Prostate gland (tissue), 2 donors: ENCODE results near the gene TIMP2. TPM values are rescaled to one million over a fixed set of nuclear protein-coding genes. Genes with fewer than 3 reads are reported as not detected.

ENCODE experiments used
- DNase-seq: peaks from one replicate; pipeline ENCODE4 v3.0.0-alpha.2; 2019; ENCODE audit warnings: low spot score
- H3K27ac ChIP-seq, 2 donors: fragments of 200-600 bp; sonication (generic); 2 replicates each; pipeline ENCODE4 v1.5.1; 2017 to 2019
- H3K27me3 ChIP-seq: fragments of 200-600 bp; sonication (generic); replicated peaks from 2 replicates; pipeline ENCODE4 v1.5.1; 2019; ENCODE audit not compliant: insufficient read depth
- H3K36me3 ChIP-seq, 2 donors: fragments of 200-600 bp; sonication (generic); 1 replicate in 1 of 2; 2 replicates in 1 of 2; pipeline versions ENCODE4 v1.5.1 to v1.8.1; 2017 to 2019
- H3K4me1 ChIP-seq: fragments of 200-600 bp; sonication (generic); replicated peaks from 2 replicates; pipeline ENCODE4 v1.5.1; 2019
- H3K4me3 ChIP-seq, 2 donors: fragments of 200-600 bp; sonication (generic); 2 replicates each; pipeline ENCODE4 v1.5.1; 2017 to 2019
- H3K9me3 ChIP-seq: fragments of 200-600 bp; sonication (generic); 2 replicates; pipeline ENCODE4 v1.5.1; 2017
- CTCF ChIP-seq, 4 experiments: fragments of 200-600 bp in 2 of 4; fragments of 450-650 bp in 2 of 4; sonication (generic) in 2 of 4; IDR thresholded peaks; 1 replicate in 3 of 4; 2 replicates in 1 of 4; pipeline ENCODE4 v1.5.1; 2016 to 2019; ENCODE audit warnings: antibody characterized with exemption in 4 of 4, mild to moderate bottlenecking in 2 of 4, moderate library complexity in 2 of 4
- POLR2A ChIP-seq: fragments of 450-650 bp; IDR thresholded peaks from one replicate; pipeline ENCODE4 v1.6.1; 2016; ENCODE audit warnings: antibody characterized with exemption, mild to moderate bottlenecking
- POLR2AphosphoS5 ChIP-seq: sonication (generic); formaldehyde crosslinking; IDR thresholded peaks from one replicate; pipeline ENCODE4 v1.6.1; 2017; ENCODE audit warnings: antibody characterized with exemption
- WGBS: methylation state at CpG from one replicate; pipeline ENCODE4 v1.1.5; 2018; 5-methylcytosine and 5-hydroxymethylcytosine counted together
- intact Hi-C: fragments of 100-400 bp; cut with DNase I; formaldehyde crosslinking; loops from one replicate; pipeline ENCODE4 v1.14.2; 2022
- total RNA-seq, 2 donors: library from RNA; depleted of rRNA; stranded (reverse); fragments of >200 nt; gene quantifications; one replicate each; pipeline ENCODE4 v1.1.0, GENCODE V29; 2016

Gene TIMP2
- total RNA-seq, 2 donors from 2014 or later, result 54.5 to 500 TPM

GRCh38 chr17:78819402-78819801 lies 105.8 kb downstream of the TIMP2 start:
- TF ChIP-seq POLR2AphosphoS5 (no peak), POLR2A (no peak), CTCF (IDR thresholded peaks at IDR 0.05) (no peak)
- no peak for DNase-seq
- Histone ChIP-seq H3K36me3 (peaks cover 8 to 9% of the 10 kb centered on the region in 2 donors), H3K4me1 (no peaks in the 10 kb centered on the region), H3K4me3 (no peak overlapping the region), H3K27me3 (no peaks in the 10 kb centered on the region), H3K27ac (peak overlapping the region in 1 of 2 donors; percentile 7), H3K9me3 (no peaks in the 10 kb centered on the region)
- intact Hi-C loops, result no loop called here
- WGBS, result 75% methylated on average over 8 of the region's 8 CpGs

GRCh38 chr17:78818932-78819331 lies 106.3 kb downstream of the TIMP2 start:
- intact Hi-C loops, result no loop called here
- no peaks in the 10 kb centered on the region for H3K4me1 ChIP-seq
- no peak overlapping the region for H3K27ac ChIP-seq
- WGBS, result 50% methylated on average over 6 of the region's 6 CpGs
- peaks cover 8 to 9% of the 10 kb centered on the region in 2 donors for H3K36me3 ChIP-seq
- H3K9me3 ChIP-seq, result no peaks in the 10 kb centered on the region
- no peak overlapping the region for H3K4me3 ChIP-seq
- TF ChIP-seq POLR2A (no peak), POLR2AphosphoS5 (peak; percentile 41), CTCF (IDR thresholded peaks at IDR 0.05) (no peak)
- H3K27me3 ChIP-seq, result no peaks in the 10 kb centered on the region
- no peak for DNase-seq

GRCh38 chr17:78818152-78818846 lies 106.9 kb downstream of the TIMP2 start:
- DNase-seq, result no peak
- no peaks in the 10 kb centered on the region for H3K27me3 ChIP-seq
- H3K36me3 ChIP-seq, result peaks cover 8 to 9% of the 10 kb centered on the region in 2 donors
- 88% methylated on average over 19 of the region's 19 CpGs for WGBS
- intact Hi-C loops, result no loop called here
- TF ChIP-seq CTCF (IDR thresholded peaks at IDR 0.05) (no peak), POLR2A (no peak), POLR2AphosphoS5 (no peak)
- no peak overlapping the region for H3K4me3 ChIP-seq
- H3K9me3 ChIP-seq, result no peaks in the 10 kb centered on the region
- H3K4me1 ChIP-seq, result no peaks in the 10 kb centered on the region
- H3K27ac ChIP-seq, result peak overlapping the region in 1 of 2 donors; percentile 9

- intact Hi-C loops, result no loop called here
- WGBS, result 69% methylated on average over 6 of the region's 6 CpGs
- DNase-seq, result no peak
- H3K4me1 ChIP-seq, result no peaks in the 10 kb centered on the region
- no peak overlapping the region for H3K4me3 ChIP-seq
- H3K27ac ChIP-seq, result no peak overlapping the region
- no peaks in the 10 kb centered on the region for H3K27me3 ChIP-seq
- H3K36me3 ChIP-seq, result peaks cover 9 to 11% of the 10 kb centered on the region in 2 donors
- H3K9me3 ChIP-seq, result no peaks in the 10 kb centered on the region
- no peak for TF ChIP-seq POLR2A
Observed at GRCh38 chr17:78817123-78817522, 108.1 kb downstream of the TIMP2 start.

GRCh38 chr17:78815696-78816095 lies 109.5 kb downstream of the TIMP2 start:
- WGBS, result 83% methylated on average over 7 of the region's 7 CpGs
- H3K36me3 ChIP-seq, result peaks cover 9 to 11% of the 10 kb centered on the region in 2 donors
- DNase-seq, result no peak
- intact Hi-C loops, result no loop called here
- H3K27ac ChIP-seq, result no peak overlapping the region
- H3K4me3 ChIP-seq, result no peak overlapping the region
- H3K9me3 ChIP-seq, result no peaks in the 10 kb centered on the region
- TF ChIP-seq POLR2A (no peak), CTCF (IDR thresholded peaks at IDR 0.05) (no peak)
- no peaks in the 10 kb centered on the region for H3K4me1 ChIP-seq
- no peaks in the 10 kb centered on the region for H3K27me3 ChIP-seq
